ENCODE measurements around the gene CAPN15.

The CAPN15 gene

DNA sequence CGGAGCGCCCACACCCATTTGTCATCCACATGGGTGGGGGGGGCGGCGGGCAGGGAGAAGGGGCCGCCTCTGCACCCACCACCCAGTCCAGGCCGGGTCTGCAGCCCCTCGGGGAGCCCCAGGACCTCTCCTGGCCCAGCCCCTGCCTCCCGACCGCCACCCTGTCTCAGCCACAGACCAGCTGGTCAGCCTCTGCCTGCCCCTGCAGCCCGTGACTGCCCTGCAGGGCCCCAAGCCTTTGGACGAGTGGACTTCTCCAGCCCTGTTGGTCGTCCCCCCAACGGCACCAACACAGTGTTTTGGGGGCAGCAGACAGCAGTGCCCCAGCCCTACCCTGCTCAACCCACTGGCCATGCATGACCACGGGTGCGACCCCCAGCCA lies 33.9 kb downstream of the CAPN15 start:
- no peak for DNase-seq (ENCODE audit: low read depth)
- TF ChIP-seq, protein P1, sequence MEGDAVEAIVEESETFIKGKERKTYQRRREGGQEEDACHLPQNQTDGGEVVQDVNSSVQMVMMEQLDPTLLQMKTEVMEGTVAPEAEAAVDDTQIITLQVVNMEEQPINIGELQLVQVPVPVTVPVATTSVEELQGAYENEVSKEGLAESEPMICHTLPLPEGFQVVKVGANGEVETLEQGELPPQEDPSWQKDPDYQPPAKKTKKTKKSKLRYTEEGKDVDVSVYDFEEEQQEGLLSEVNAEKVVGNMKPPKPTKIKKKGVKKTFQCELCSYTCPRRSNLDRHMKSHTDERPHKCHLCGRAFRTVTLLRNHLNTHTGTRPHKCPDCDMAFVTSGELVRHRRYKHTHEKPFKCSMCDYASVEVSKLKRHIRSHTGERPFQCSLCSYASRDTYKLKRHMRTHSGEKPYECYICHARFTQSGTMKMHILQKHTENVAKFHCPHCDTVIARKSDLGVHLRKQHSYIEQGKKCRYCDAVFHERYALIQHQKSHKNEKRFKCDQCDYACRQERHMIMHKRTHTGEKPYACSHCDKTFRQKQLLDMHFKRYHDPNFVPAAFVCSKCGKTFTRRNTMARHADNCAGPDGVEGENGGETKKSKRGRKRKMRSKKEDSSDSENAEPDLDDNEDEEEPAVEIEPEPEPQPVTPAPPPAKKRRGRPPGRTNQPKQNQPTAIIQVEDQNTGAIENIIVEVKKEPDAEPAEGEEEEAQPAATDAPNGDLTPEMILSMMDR (IDR thresholded peaks at IDR 0.05; ENCODE audit: control insufficient read depth, extremely low read depth, insufficient read depth) = no peak
- no peak overlapping the region for H3K4me3 ChIP-seq (ENCODE audit: low read depth, low read length)

DNA sequence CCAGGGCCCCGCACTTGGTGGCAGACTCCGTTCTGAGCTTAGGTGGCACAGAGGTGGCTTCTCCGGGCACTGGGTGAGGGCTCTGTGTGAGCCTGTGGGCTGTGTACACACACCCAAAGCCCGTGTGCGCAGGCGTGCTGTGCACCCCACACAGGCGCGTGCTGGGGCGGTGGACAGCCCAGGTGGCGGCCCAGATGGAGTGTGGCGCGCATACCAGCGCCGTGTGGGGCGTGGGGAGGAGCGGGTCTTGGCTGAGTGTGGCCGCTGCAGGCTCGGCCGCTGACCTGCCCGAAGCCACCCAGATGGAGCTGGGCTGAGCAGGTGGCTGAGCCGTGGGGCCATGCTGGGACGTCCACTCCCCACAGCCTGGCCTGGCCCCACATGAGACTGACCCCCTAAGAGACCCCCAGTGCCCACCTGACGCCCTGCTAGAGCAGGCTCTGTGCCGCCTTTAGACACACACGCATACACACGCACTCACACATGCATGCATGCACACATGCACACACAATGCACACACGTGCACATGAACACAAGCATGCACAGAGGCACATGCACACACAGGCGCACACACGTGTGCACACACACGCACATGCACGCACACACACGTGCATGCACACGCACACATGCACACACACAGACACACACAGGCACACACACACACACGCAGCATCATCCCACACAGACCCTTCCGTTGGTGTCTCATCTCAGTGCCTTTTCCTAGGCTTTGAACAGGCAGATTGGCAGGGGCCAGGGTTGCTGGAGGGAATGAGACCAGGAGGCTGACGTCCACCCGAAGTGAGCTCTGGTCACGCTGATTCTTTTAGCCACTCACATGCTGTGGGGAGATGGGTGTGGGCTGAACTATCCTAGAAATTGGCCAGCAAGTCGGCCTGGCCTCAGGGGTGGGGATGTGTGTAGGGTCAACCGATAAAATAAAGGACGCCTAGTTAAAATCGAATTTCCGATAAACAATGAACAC lies 34.7 kb downstream of the CAPN15 start:
- TF ChIP-seq, protein P1 (IDR thresholded peaks at IDR 0.05; ENCODE audit: control insufficient read depth, extremely low read depth, insufficient read depth) = no peak
- no peak for DNase-seq (ENCODE audit: low read depth)
- no peak overlapping the region for H3K4me3 ChIP-seq (ENCODE audit: low read depth, low read length)

DNA sequence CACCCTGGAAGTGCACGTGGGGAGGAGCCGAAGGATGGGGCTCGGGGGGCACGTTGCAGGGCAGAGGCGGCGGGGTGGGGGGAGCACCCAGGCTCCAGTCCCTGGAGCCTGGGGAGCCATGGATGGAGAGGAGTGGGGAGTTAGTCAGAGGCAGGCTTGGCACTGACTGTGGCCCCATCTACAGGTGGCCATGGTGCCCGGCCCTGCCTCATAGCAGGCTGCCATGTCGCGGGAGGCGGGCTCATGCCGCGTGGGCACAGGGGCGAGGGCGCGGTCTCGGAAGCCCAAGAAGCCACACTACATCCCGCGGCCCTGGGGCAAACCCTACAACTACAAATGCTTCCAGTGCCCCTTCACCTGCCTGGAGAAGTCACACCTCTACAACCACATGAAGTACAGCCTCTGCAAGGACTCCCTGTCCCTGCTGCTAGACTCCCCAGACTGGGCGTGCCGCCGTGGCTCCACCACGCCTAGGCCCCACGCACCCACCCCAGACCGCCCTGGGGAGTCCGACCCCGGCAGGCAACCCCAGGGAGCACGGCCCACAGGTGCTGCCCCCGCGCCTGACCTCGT lies 35.6 kb downstream of the CAPN15 start:
- H3K4me3 ChIP-seq (ENCODE audit: low read depth, low read length) = no peak overlapping the region
- DNase-seq (ENCODE audit: low read depth) = no peak
- TF ChIP-seq, protein P1 (IDR thresholded peaks at IDR 0.05; ENCODE audit: control insufficient read depth, extremely low read depth, insufficient read depth) = no peak

DNA sequence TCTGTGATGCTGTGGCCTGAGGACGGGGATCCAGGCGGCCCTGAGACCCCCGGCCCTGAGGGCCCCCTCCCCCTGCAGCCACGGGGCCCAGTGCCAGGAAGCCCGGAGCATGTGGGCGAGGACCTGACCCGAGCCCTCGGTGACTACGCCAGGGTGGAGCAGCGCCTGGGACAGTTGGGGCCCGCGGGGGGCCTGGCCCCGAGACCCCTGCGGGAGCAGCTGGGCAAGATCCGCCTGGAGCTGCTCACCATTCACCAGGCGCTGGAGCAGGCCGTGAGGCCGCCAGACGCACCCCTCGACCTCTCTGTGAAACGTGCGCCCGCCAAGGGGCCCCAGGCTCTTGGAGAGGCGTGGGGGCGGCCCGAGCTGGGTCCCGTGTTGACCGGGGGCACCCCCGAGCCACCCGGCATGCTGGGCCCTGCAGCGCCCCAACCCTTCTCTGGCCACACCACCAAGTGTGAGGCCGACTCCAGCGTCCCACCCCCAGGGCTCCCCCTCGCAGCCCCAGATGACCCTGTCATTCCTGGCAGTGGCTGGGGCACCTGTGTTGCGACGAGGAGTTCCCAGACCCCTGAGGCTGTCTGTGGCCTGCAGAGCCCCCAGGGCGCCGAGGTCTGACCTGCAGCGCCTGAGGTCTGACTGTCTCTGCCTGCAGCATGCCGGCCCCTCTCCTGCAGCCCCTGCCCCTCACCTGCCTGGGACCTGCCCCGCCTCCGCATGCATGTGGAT lies 37.3 kb downstream of the CAPN15 start:
- DNase-seq (ENCODE audit: low read depth) = no peak

DNA sequence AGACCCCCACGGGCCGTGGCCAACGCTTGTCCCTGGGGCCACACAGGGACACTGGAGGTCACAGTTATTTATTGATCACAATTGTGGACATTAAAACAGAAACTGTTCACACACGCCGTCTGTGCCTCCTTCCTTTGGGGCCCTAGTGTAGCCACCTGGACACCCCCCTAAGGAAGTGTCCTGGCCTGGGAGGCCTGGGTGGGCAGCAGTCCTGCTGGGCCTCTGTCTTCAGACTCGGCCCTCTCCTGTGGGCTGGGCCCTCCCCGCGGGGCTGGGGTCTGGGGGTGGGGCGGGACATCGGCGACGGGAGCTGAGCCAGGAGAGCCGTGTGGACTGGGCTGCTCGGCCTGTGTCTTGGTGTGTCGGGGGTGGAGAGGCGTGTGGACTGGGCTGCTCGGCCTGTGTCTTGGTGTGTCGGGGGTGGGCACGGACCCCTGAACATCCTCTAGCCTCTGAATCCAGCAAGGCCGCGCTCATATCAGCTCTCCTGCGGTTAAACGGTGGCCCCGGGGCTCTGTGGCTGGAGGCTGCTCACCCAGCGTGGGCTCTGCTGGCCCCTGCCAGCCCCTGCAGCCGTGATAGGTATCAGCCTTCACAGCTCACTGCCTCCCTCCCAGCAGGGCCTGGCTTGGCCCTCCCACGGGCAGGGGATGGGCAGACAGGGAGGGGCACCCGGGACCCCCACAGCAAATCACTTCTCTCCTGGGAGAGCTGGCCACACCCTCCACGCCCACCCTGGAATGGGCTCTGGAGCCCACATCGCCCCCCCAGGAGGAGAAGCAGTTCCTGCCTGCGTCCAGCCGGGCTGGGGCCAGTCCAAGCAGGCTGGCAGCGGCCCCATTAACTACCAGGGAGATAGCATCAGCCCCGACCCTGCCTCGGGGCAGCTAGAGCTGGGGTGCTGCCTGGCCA lies 38.2 kb downstream of the CAPN15 start:
- TF ChIP-seq, protein P1 (IDR thresholded peaks at IDR 0.05; ENCODE audit: control insufficient read depth, extremely low read depth, insufficient read depth) = no peak
- H3K4me3 ChIP-seq (ENCODE audit: low read depth, low read length) = no peak overlapping the region
- DNase-seq (ENCODE audit: low read depth) = no peak

More for the DNA sequence above, 37.3 kb downstream of the CAPN15 start:
- H3K4me3 ChIP-seq (ENCODE audit: low read depth, low read length) = no peak overlapping the region
- TF ChIP-seq, protein P1 (IDR thresholded peaks at IDR 0.05; ENCODE audit: control insufficient read depth, extremely low read depth, insufficient read depth) = no peak
